GM18502 (cell line): ENCODE data around the gene KLK7.
"Not testable (repeated sequence)": the region's sequence is repeated elsewhere in the genome, so short reads cannot be mapped to it uniquely, and the experiment has no call there.

Source experiments
- ATAC-seq: cut with Tn5 transposase; IDR thresholded peaks from one replicate; pipeline ENCODE4 v1.9.1; 2021; ENCODE audit warnings: mild to moderate bottlenecking; ENCODE audit not compliant: unreplicated experiment, poor library complexity

KLK7 gene

GRCh38 chr19:50979758-50980157 is 4.0 kb downstream of the KLK7 start:
- no peak for ATAC-seq

- no peak for ATAC-seq
Measured at GRCh38 chr19:50978772-50979390, 4.8 kb downstream of the KLK7 start.

- no peak for ATAC-seq
Measured at GRCh38 chr19:50977626-50978025, 6.1 kb downstream of the KLK7 start.

DNA sequence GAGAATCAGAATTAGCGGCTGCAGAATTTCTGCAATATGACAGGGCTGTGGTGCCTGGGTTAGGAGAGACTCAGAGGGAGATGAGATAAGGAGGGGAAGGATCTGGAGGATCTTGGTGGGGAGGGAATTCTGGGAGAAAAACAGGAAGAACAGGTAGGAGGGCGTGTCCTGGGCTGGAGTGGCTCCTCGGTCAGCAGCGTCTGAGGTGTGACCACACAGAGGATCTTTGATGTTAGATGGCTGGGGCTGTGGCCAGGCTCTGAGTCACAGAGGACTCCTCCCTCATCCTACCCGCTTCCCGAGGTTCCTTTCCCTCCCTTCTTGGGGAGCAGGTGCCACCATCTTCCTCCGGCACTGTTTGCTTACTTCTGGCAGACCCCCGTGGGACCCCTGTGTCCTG is 8.0 kb downstream of the KLK7 start:
- ATAC-seq = no peak

GRCh38 chr19:50974702-50975556 is 8.8 kb downstream of the KLK7 start:
- no peak for ATAC-seq

- ATAC-seq = no peak
Measured at GRCh38 chr19:50972795-50973376, 10.8 kb downstream of the KLK7 start.

GRCh38 chr19:50969810-50970209 is 13.9 kb downstream of the KLK7 start:
- not testable (repeated sequence) for ATAC-seq

DNA sequence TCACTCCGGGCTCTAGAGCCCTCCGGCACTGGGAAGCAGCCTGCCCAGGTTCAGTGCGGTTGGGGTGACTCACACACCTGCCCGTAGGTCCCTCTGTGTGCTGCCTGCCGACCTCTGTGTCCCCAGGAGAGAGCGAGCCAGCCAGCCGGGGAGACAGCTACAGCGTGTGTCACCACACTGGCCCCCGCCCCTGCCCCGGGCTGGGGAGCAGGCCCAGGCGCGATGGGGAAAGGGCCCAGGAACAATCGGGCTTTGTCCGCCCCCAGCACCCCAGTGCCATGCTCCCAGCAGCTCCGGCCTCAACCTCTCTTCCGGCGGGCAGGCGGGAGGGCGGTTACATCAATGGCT is 14.3 kb downstream of the KLK7 start, which contains the start of gene KLK6:
Gene KLK6 (minus strand): TSS at position 179 of the 348 bp plus-strand sequence. CDS start 1,487 bp downstream, outside the sequence.
- ATAC-seq = no peak

GRCh38 chr19:50968716-50969412 is 14.9 kb downstream of the KLK7 start:
- ATAC-seq = no peak

- no peak for ATAC-seq
Measured at GRCh38 chr19:50967929-50968715, 15.6 kb downstream of the KLK7 start.

- ATAC-seq = no peak
Measured at GRCh38 chr19:50964266-50964665, 19.5 kb downstream of the KLK7 start.

- no peak for ATAC-seq
Measured at GRCh38 chr19:50963381-50963780, 20.3 kb downstream of the KLK7 start.

DNA sequence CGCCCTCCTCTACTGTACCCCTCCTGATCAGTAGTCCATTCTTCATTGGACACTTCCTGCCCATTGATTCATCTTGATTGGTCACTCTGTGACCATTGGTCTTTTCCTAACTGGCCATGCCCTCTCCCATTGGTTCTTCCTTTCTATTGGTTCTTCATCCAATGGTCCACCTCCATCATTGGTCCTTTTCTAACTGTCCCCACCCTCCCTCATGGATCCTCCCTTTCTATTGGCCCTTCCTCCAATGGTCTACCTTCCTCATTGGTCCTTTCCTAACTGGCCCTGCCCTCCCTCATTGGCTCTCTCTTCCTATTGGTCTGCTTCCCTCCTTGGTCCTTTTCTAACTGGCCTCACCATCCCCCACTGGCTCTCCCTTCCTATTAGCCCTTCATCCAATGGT is 21.5 kb downstream of the KLK7 start:
- ATAC-seq = no peak

- ATAC-seq = no peak
Measured at GRCh38 chr19:50959731-50960500, 23.8 kb downstream of the KLK7 start.

DNA sequence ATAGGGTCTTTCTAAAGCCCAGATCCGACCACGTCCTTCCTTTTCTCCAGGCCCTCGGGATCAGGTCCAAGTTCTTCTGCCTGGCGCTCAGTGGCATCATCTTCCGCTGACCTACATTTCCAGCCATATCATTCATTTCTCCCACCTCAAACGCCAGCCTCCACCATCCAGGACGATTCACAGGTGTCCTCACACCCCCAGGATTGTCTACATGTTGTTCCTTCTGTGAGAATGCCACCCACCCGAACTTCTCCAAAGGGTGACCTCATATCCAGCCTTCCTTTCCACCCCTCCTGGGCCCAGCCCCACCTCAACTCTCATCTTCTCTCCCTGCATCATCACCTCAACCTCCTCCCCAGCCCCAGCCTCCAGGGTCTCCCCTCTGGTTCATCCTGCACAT is 26.1 kb downstream of the KLK7 start:
- no peak for ATAC-seq

DNA sequence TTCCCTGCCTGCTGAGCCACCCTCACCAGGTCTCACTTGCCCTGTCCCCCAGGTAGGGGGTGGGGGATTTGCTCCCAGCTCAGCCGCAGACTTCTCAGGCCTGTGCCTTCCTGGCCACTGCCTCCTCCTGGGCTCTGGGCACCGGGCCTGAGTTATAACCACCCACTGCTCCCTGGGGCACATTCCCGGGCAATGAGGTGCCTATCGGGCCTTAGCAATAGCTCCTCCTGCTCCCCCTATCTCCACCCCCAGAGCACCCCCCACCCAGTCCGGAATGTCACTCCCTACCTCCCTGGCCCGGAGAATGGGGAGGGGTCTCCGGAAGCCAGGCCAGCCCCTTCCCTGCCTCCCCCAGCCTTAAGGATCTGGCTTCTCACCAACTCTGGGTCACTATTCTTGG is 30.8 kb downstream of the KLK7 start, which contains the start of gene KLK5:
Gene KLK5 (minus strand): TSS at position 129 of the 400 bp plus-strand sequence. CDS start 381 bp downstream, outside the sequence.
- no peak for ATAC-seq

DNA sequence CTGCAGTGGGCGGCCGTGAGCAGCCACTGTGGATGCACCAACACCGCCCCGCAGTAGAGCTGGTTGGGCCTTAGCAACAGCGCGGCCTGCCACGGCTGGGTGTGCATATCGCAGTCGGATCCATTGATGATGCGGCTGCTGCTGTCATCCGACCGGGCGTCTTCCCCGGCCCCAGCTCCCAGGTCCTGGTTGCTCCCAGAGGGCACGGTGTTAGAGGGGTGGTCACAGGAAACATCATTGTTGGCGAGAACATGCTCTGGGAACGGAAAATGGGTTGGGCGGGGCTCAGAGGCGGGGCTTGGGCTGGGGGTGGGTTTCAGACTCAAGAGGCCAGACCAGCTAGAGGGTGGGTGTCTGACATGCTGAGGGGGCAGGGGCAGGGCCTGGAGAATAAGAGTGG is 33.9 kb downstream of the KLK7 start:
- ATAC-seq = no peak

DNA sequence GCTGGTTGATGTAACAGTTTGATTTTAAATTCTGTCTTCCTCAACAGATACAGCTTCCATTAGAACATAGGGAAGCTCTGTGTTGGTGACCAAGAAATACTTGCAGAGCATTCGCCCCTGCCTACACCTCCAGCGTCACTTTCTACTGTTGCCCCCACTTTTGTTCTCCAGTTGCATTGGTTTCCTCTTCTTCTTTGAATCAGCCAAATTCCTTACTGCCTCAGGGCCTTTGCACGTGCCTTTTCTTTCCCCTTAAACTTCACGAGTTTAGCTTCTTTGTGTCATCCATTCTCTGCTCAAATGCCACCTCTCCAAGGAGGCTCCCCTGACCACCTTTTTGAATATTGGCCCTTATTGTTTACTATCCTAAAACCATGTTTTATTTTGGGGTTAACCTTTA is 36.6 kb downstream of the KLK7 start:
- ATAC-seq = no peak

GRCh38 chr19:50944795-50945194 is 38.9 kb downstream of the KLK7 start:
- no peak for ATAC-seq
